ENCODE data around the gene PILRA. TPM values are rescaled to one million over a fixed set of nuclear protein-coding genes. Genes with fewer than 3 reads are reported as not detected.
"Not testable (repeated sequence)": the region's sequence is repeated elsewhere in the genome, so short reads cannot be mapped to it uniquely, and the experiment has no call there.

PILRA gene
- polyA plus RNA-seq, 1 donor from 2014 or later: 2.3 TPM

DNA sequence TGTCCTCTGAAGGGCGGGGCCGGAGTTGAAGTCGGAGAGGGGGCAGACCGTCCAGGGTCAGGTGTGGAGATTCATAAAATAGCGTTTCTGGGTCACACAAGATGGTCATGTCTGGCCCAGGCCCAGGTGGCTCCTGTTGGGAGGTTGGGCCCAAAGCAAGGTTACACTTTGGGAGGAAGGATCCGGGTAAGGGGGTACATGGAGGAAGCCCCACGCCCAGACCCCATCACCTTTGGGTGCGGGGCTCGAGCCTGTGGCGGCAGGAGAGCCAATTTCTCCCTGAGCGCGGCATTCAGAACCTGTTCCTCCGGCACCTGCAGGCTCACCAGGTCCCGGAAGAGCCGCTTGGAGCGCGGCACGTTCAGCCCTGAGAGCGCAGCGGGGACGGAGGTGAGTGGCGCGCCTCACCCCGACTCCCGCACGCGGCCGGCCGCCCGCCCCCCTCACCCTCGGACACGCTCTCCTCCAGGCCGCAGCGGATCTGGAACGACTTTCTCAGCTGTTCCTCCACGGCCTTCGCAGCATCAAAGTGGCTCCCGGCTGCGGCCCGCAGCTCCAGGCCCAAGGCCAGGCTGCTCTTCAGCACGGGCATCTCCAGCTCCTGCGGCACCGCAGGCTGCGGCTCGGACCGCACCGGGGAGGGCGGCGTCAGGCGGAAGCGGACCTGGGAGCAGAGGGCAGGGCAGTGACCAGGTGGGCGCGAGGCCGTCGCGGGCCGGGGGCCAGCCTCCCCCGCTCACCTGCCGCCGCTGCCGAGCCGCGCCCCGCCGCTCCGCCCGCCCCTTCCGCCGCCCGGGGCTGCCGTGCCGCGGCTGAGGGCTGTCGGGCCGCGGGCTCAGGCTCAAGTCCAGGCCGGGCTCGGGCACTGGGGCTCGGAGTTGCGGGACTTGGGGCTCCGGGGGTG, 62.4 kb downstream of the PILRA start:
- H3K9me3 Mint-ChIP-seq: no peaks in the 10 kb centered on the region

DNA sequence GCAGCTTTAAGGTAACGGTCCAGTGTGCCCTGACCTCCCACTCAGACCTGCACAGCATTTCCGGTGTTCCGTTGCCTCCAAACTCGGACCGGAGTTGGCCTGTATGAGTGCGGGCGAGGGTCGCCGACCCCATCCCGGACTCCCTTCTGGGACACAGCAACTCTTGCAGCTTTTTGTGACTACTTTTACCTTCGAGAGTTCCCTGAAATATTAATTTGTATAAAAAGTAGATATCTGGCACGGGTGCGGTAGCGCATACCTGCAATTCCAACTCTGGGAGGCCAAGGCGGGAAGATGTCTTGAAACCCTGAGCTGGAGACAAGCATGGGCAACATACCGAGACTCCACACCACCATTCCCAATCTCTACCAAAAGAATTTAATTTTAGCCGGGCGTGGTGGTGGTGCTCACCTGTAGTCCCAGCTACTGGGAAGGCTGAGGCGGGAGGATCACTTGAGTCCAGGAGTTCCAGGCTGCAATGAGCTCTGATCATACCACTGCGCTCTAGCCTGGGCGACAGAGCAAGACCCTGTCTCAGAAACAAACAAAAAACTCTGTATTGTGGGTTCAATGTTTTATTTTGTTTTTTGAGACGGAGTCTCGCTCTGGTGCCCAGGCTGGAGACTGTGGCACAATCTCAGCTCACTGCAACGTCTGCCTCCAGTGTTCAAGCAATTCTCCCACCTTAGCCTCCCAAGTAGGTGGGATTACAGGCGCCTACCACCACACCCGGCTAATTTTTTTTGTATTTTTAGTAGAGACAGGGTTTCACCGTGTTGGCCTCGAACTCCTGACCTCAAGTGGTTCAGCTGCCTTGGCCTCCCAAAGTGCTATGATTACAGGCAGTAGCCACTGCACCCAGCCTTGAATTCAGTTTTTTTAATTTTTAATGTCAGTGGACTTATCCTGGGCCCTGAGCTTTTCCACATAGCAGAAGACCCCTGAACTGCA, 64.1 kb downstream of the PILRA start:
- H3K36me3 Mint-ChIP-seq: peaks cover 3% of the 10 kb centered on the region
- peaks cover 11 to 21% (median 21%) of the 10 kb centered on the region in 3 donors for H3K4me1 Mint-ChIP-seq
- peak overlapping the region; percentile 8 to 99 (median 73) for H3K4me3 Mint-ChIP-seq
- no peaks in the 10 kb centered on the region for H3K27me3 Mint-ChIP-seq
- H3K9me3 Mint-ChIP-seq: no peaks in the 10 kb centered on the region
- peak overlapping the region in 2 of 3 donors; percentile 19 to 99 for H3K27ac Mint-ChIP-seq

More for the DNA sequence above, 62.4 kb downstream of the PILRA start:
- H3K4me3 Mint-ChIP-seq: peak overlapping the region; percentile 85 to 99 (median 96)
- no peaks in the 10 kb centered on the region for H3K27me3 Mint-ChIP-seq
- H3K36me3 Mint-ChIP-seq: peaks cover 3% of the 10 kb centered on the region
- H3K27ac Mint-ChIP-seq: peak overlapping the region; percentile 91 to 99 (median 95)
- H3K4me1 Mint-ChIP-seq: peaks cover 11 to 32% (median 27%) of the 10 kb centered on the region in 3 donors

DNA sequence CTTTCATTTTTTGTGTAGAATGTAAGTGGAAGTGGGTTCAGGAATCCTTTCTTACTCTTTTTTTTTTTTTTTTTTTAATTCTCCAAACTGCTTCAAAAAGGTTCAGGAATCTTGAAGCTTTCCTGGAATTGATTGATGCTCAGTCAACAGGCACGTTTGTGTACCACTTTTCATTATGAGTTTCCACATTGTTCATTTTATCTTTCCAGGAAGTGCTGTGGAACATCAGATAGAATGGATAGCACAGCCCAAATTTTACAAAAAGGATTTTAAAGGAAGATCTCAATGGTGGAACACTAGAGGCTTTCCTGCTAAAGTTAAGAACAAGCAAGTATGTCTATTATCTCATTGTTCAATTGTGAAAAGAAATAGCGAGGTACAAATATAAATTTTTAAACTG, 64.9 kb downstream of the PILRA start:
- Mint-ChIP-seq H3K27ac (peak overlapping the region in 2 of 3 donors; percentile 19 to 99), H3K4me3 (peak overlapping the region in 2 of 4 donors; percentile 22 to 54), H3K36me3 (peaks cover 3% of the 10 kb centered on the region), H3K4me1 (peaks cover 11 to 19% (median 18%) of the 10 kb centered on the region in 3 donors), H3K9me3 (no peaks in the 10 kb centered on the region), H3K27me3 (no peaks in the 10 kb centered on the region)

DNA sequence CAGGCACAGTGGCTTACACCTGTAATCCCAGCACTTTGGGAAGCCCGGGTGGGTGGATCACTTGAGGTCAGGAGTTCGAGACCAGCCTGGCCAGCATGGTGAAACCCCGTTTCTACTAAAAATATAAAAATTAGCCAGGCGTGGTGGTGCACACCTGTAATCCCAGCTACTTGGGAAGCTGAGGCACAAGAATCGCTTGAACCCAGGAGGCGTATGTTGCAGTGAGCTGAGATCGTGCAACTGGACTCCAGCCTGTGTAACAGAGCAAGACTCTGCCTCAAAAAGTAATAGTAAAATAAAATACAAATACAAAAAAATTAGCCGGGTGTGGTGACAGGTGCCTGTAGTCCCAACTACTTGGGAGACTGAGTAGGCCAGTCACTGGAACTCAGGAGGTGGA, 65.4 kb downstream of the PILRA start:
- H3K27ac Mint-ChIP-seq, H3K27me3 Mint-ChIP-seq, H3K9me3 Mint-ChIP-seq, H3K36me3 Mint-ChIP-seq: not testable (repeated sequence)
- H3K4me3 Mint-ChIP-seq: peak overlapping the region in 1 of 4 donors; percentile 26
- peaks cover 11 to 17% (median 16%) of the 10 kb centered on the region in 3 donors for H3K4me1 Mint-ChIP-seq

DNA sequence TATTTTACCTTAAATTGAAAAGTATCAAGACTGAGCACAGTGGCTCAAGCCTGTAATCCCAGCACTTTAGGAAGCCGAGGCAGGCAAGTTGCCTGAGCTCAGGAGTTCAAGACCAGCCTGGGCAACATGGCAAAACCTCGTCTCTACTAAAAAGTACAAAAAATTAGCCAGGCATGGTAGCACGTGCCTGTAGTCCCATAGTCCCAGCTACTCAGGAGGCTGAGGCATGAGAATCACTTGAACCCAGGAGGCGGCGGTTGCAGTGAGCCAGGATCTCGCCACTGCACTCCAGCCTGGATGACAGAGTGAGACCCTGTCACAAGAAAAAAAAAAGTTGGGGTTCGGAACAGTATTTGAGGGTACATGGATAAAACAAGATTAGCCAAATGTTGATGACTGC, 66.0 kb downstream of the PILRA start:
- H3K4me1 Mint-ChIP-seq: peaks cover 11 to 12% (median 11%) of the 10 kb centered on the region in 3 donors

DNA sequence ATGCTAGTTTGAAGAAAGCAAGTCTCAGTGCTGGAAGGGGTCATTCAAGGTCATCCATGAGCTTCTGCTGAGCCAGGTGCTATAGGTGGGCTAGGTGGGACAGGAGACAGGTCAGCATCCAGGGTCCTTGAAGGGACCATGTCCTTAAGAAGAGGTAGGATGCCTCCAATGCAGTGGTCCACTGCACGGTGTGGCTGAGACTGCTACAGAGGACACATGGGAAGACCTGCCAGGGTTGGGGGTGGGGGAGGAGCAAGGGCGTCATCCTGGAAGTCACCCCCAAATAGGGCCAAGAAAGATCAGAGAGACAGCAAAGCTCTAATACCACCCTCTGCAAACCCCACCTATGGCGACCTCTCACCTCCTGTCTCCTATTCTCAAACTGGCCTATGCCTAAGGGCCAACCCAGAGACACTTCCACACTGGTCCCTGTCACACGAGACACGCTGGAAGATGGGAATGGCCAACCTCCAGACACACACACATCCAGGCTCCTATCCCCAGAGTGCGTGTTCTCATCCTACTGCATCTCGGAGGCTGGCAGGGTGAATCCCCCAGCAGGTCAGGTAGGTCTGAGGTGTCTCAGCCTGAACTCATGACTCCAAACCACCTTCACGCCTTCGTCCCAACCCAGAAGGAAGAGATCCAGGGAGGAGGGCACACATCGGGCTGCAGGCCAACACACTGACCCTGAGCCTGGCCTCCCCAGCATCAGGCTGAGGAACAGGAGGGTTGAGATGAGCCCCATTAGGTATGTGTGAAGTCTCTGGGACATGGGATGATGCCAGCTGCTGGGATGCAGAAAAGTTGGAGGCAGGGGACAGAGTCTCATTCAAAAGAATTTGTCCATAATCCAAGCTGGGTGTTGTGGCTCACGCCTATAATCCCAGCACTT, 68.6 kb downstream of the PILRA start:
- Mint-ChIP-seq H3K27me3 (no peaks in the 10 kb centered on the region), H3K36me3 (no peaks in the 10 kb centered on the region), H3K4me3 (peak overlapping the region in 1 of 4 donors; percentile 44), H3K9me3 (no peaks in the 10 kb centered on the region), H3K4me1 (peaks cover 0 to 9% (median 6%) of the 10 kb centered on the region in 3 donors), H3K27ac (no peak overlapping the region)

More for the DNA sequence above, 66.0 kb downstream of the PILRA start:
- not testable (repeated sequence) for H3K27ac Mint-ChIP-seq, H3K27me3 Mint-ChIP-seq, H3K9me3 Mint-ChIP-seq, H3K36me3 Mint-ChIP-seq
- H3K4me3 Mint-ChIP-seq: peak overlapping the region in 1 of 4 donors; percentile 26

DNA sequence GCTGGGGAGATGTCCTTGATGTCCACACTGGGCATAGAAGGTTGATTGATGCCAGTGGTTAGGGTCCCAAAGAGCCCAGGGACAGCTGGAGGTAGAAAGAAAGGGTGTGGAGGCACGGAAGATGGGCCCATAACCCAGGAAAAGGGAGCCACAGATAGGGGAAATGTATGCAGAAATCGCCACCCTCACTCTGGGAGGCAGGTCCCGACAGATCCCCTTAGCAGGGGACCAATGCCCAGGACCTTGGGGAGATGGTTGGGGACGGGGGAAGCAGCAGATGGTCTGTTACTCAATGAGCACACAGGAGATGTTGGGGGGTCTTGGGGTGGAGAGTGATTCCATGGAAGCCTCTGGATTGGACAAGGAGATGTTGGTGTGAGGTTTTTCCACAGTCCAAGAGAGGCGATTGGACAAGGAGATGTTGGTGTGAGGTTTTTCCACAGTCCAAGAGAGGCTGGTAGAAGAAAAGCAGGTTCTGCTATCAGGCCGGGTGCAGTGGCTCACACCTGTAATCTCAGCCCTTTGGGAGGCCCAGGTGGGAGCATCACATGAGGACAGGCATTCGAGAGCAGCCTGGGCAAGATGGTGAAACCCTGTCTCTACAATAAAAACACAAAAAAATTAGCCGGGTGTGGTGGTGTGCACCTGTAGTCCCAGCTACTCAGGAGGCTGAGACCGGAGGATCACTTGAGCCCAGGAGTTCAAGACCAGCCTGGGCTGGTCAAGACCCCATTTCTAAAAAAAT, 70.0 kb downstream of the PILRA start:
- Mint-ChIP-seq H3K4me1 (peaks cover 0 to 9% (median 6%) of the 10 kb centered on the region in 3 donors), H3K4me3 (peak overlapping the region in 1 of 4 donors; percentile 27), H3K36me3 (no peaks in the 10 kb centered on the region), H3K9me3 (no peaks in the 10 kb centered on the region), H3K27ac (peak overlapping the region; percentile 33 to 77 (median 39)), H3K27me3 (no peaks in the 10 kb centered on the region)

DNA sequence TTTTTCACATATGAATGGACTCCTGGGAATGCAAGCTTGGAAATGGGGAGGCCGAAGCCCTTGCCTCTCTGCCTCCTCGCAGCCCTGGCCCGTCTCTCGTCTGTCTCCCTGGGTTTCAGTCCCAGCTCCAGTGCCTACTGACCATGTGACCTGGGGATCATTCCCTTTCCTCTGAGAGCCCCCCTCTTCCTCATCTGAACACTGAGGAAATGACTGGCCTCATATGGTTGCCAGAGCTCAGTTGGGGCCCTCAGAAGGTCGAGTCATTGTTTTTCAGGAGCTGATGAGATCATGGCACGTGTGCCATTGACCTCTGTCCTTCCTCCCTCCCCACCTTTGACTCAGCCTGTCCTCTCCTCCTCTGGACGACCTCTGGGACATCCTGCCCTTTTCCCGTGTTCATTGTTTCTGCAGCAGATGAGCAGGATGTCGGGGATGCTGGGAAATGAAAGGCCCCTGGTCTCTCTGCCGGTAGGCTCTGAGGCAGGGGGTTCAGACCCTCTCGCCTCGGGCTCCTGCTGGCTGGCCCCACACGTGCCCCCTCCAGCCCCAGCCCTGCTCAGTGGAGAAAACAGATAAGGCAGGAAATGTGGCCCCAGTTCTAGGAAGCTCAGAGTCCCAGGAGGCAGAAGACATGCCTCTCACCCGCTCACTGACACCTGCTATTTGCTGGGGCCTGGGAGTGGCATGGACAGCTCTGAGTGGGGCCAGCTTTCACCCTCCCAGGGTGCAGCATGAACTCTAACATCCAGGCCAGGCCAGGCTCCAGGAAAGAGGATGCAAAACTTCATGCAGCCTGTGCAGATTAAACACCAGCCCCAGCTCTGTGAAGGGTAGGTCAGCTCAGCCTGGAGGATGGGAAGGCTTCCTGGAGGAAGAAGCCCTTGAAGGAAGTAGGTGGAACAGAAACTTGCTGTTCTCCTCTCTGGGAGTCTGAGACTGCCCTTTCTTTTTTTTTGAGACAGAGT, 71.3 kb downstream of the PILRA start:
- Mint-ChIP-seq H3K36me3 (no peaks in the 10 kb centered on the region), H3K4me3 (peak overlapping the region in 3 of 4 donors; percentile 6 to 80 (median 25)), H3K27me3 (no peaks in the 10 kb centered on the region), H3K9me3 (no peaks in the 10 kb centered on the region), H3K27ac (peak overlapping the region; percentile 33 to 63 (median 47)), H3K4me1 (peaks cover 0 to 9% (median 6%) of the 10 kb centered on the region in 3 donors)

DNA sequence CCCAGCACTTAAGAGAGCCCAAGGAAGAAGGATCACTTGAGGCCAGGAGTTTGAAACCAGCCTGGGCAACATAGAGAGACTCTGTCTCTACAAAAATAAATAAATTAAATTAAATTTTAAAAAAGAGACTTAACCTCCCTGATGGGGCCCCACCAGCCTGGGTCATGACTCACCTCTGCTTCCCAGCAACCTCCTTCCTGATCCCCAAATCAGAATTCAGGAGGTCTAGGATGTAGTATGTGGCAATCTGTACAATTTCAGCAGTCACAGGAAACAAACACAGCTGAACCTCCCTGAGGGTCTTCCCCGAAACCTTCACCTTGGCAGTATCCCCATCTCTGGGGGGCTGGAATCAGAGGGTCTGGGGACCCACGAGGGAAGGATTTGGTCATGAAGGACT, 72.8 kb downstream of the PILRA start:
- H3K27ac Mint-ChIP-seq: peak overlapping the region in 2 of 3 donors; percentile 23 to 70
- H3K36me3 Mint-ChIP-seq: no peaks in the 10 kb centered on the region
- H3K9me3 Mint-ChIP-seq: no peaks in the 10 kb centered on the region
- H3K4me3 Mint-ChIP-seq: no peak overlapping the region
- H3K4me1 Mint-ChIP-seq: peaks cover 7 to 12% (median 10%) of the 10 kb centered on the region in 3 donors
- no peaks in the 10 kb centered on the region for H3K27me3 Mint-ChIP-seq

DNA sequence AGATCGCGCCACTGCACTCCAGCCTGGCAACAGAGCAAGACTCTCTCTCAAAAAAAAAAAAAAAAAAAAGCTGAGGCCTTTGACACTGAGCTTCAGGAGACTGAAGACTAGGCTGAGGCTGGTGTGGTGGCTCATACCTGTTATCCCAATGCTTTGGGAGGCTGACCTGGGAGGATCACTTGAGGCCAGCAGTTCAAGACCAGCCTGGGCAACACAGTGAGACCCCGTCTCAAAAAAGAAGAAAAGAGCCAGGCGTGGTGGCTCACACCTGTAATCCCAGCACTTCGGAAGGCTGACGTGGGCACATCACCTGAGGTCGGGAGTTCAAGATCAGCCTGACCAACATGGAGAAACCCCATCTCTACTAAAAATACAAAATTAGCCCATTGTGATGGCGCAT, 74.1 kb downstream of the PILRA start:
- H3K4me1 Mint-ChIP-seq: peaks cover 7 to 12% (median 10%) of the 10 kb centered on the region in 3 donors
- not testable (repeated sequence) for H3K9me3 Mint-ChIP-seq, H3K27me3 Mint-ChIP-seq, H3K36me3 Mint-ChIP-seq
- peak overlapping the region in 1 of 4 donors; percentile 28 for H3K4me3 Mint-ChIP-seq
- peak overlapping the region in 1 of 3 donors; percentile 42 for H3K27ac Mint-ChIP-seq

DNA sequence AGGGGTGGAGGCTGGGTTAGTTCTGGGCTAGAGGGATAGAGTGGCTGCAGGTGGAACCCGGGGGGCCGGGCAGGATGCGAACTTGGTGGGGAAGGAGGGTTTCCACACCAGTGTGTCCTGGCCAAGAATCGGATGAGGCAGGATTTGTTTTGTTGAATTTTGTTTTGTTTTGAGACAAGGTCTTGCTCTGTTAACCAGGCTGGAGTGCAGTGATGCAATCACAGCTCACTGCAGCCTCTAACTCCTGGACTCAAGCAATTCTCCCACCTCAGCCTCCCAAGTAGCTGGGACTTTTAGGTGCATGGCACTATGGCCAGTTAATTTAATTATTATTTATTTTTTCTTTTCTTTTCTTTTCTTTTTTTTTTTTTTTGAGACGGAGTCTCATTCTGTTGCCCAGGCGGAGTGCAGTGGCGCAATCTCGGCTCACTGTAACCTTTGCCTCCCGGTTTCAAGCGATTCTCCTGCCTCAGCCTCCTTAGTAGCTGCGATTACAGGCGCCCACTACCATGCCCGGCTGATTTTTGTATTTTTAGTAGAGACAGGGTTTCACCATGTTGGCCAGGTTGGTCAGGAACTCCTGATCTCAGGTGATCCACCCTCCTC, 76.0 kb downstream of the PILRA start:
- Mint-ChIP-seq H3K36me3 (no peaks in the 10 kb centered on the region), H3K27ac (no peak overlapping the region), H3K4me3 (peak overlapping the region; percentile 3 to 63 (median 38))

More for the DNA sequence above, 76.0 kb downstream of the PILRA start:
- H3K27me3 Mint-ChIP-seq: no peaks in the 10 kb centered on the region
- peaks cover 7 to 11% (median 10%) of the 10 kb centered on the region in 3 donors for H3K4me1 Mint-ChIP-seq
- H3K9me3 Mint-ChIP-seq: no peaks in the 10 kb centered on the region
